Measurements from ENCODE around the gene CRYGA.
A peak's percentile ranks its signal among the peaks of the same experiment; 100 is the strongest.

The CRYGA gene, protein sequence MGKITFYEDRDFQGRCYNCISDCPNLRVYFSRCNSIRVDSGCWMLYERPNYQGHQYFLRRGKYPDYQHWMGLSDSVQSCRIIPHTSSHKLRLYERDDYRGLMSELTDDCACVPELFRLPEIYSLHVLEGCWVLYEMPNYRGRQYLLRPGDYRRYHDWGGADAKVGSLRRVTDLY

DNA sequence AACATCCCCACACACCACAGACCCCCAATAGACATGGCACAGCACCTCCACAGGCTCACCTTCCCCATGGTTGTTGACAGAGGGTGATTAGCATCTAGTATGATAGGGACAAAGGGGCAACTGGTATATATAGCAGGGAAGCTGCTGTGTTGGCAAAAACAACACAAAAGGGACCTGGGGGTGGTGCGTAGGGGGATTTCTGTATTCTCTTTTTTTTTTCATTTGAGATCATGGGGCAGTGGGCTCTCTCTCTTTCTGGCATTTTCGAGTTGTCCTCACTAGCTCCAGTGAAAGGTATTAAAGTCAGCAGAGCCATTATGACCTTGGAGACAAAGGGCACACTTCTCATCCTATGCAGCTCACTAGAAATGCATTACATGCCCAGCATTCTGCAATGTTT, at the start of gene CRYGA:
Gene CRYGA, minus strand, starts transcription at position 101 of the 400 bp plus-strand sequence. Its CDS starts 33 bp downstream, at position 68.
- DNase-seq, result no peak

DNA sequence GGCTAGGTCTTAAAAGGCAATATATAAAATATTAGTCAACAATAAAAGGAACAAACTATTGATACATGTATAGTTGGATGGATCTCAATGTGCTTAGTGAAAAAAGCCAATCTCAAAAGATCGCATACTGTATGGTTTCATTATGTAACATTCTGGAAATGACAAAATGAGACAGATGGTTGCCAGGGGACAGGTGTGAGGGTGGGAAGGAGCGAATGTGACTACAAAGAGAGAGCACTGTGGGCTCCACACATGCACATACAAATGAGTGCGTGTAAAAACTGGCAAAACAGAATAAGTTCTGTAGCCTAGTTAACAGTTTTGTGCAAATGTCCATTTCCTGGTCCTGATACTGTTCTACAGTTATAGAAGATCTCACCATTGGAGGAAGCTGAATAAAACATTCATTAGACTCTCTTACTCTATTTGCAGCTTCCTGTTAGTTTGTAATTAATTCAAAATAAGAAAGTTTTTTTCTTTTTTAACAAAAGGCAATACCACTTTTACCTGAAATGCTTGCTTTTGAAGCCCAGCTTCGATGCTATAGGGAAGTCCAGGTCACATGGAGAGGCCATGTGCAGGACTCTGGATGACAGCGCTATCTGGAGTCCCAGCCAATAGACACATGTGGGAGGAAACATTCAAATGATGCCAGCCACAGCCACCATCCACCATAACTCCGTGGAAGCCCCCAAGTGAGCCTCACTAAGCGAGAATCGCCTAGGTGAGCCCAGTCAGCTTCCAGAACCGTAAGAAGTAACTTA, 47.5 kb upstream of the CRYGA start:
- DNase-seq, result no peak

DNA sequence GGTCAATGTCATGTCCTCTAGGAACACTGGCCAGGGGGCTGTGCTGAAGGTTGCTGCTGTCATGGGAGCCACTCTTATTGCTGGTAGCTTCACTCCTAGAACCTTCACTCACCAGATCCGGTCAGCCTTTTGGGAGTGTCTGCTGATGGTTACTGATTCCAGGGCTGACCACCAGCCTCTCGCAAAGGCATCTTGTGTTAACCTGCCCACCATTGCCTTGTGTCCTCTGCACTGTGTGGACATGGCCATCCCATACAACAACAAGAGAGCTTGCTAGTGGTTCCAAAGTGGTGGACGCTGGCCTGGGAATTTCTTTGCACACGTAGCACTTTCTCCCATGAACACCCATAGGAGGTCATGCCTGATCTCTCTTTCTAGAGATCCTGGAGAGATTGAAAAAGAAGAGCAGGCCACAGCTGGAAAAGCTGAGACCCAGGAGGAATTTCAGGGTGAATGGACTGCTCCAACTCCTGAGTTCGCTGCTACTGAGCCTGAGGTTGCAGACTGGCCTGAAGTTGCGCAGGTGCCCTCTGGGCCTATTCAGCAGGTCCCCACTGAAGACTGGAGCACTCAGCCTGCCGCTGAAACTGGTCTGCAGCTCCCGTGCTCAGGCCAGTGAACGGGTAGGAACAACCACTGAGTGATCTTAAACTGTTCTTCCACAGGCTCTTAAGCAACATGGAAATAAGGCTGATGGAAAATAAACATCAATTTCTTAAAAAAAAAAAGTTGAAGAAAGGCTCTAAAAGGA, 45.1 kb upstream of the CRYGA start:
- DNase-seq, result no peak

DNA sequence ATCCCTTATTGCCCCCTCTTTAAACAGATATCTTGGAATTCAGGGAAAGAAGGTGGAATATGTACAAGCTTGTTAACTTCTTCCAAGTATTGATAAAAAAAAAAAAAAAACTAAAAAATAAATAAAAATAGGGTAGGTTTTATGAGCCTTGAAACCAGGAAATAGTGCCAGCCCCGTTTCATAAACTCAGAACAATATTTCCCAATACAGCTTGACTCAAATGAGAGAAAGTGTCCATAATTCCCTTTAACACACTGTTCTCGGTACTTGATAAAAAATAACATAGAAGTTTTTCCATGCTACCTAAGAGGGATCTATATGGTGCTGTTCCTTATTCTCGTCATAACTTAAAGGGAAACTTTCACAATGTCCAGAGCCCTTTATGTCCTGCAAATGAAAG, 44.4 kb upstream of the CRYGA start:
- no peak for DNase-seq

DNA sequence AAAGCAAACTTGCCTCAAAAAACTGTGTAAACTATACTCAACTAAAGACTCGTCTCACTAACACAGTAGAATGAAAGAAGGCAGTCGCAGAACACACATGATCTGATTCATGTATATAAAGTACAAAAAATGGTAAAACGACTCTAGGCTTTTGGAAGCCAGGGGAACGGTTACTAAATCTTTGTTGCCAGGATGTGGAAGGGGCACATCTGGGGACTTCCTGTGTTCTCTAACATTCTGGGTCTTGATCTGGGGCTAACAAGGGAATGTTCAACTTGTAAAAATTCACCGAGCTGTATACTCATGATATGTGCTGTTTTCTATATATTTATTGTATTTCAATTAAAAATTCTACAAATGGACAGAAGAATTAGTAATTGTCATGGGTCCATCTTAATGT, 40.8 kb upstream of the CRYGA start:
- DNase-seq, result no peak

DNA sequence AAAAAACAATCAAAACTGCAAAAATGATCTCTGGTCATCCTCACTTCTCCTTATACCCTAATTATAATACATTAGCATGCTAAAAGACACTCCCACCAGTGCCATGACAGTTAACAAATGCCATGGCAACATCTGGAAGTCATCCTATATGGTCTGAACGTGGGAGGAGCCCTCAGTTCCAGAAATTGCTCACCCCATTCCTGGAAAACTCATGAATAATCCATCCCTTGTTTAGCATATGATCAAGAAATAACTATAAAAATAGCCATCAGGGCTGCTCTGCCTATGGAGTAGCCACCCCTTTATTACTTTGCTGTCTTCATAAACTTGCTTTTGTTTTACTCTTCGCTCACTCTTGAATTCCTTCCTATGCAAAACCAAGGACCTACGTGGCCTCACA, 32.1 kb upstream of the CRYGA start:
- DNase-seq, result no peak

DNA sequence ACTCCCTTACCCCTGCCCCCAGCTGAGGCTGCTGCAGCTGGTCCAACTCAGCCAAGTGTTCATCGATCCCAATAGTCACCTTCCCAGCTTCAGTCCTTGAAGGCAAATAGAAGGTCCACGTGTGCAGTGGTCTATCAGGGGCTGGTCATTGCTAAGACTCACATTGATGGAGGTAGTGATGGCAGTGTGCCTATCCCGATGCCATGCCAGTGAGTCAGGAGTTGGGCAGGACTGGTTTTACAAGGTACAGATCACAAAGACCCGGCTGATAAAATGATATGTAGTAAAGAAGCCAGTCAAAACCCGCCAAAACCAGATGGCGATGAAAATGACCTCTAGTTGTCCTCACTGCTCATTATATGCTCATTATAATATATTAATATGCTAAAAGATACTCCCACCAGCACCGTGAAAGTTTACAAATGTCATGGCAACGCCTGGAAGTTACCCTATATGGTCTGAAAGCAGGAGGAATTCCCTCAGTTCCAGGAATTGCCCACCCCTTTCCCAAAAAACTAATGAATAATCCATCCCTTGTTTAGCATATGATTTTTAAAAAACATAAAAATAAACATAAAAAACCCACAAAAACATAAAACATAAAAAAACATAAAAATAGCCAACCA, 29.3 kb upstream of the CRYGA start:
- DNase-seq, result no peak

DNA sequence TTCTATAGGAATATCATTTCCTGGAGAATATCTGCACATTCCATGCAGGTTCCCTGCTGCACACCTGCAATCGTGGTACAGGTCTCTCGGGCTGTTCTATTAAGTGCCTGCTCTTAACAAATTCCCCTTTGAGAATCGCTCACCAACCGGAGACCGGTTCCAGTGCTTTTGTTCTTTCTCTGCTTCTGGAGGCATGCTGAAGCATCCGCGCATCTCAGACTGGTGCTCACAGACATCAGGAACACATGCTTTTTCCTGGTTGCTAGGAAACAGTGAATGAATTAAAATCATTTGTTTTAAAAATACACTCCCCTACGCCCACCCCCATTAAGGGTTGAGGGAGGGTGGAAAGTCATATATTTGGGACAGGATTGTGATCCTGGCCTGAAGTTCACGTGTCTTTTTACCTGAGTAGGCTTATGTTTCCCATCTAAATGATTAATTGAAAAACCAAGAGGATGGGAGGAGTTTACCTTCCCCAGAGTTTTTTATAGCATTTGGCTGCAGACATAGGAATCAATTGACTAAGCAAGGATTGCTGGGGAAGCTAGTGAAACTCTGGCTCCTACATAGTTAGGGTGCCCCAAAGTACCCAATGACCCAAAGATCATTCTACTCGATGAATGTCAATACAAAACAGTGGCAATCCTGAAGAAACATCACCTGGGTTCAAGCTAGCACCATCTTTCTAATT, 26.6 kb upstream of the CRYGA start, which contains the start of gene C2orf80:
Gene C2orf80, minus strand, starts transcription at position 221 of the 694 bp plus-strand sequence. CDS start 3,044 bp downstream, outside the sequence.
- no peak for DNase-seq

DNA sequence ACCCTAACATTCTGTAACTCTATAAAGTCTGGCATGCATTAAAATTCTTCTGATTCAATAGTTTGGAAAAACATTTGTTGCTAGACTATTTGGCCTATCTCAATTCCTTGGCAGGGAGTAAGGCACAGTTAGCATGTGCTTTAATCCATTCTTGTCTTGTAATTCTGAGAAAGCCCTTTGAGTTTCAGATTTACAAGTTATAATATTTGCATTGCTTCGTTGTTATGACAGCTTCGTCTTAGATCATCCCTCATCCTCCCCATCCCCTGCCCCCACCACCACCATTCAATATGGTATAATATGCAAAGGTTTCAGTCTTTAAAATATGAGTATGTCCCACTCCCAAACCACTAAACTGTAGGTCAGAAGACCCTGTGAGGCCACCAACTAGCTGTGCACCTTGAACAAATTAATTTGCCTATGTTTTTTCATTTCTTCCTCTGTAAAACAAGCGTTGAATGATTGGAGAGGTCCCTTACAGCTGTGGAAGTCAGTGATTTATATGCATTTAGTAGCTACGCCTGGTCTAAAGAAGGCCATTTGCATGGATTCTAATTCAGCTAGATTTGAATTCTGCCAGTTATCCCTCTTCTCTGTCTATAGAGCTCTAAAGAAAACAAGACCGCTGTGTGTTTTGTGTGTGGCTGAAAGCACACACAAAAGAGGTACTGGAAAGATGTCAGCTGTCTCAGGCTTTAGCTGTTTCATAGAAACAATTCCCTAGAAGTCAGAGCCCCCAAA, 25.9 kb upstream of the CRYGA start:
- no peak for DNase-seq

DNA sequence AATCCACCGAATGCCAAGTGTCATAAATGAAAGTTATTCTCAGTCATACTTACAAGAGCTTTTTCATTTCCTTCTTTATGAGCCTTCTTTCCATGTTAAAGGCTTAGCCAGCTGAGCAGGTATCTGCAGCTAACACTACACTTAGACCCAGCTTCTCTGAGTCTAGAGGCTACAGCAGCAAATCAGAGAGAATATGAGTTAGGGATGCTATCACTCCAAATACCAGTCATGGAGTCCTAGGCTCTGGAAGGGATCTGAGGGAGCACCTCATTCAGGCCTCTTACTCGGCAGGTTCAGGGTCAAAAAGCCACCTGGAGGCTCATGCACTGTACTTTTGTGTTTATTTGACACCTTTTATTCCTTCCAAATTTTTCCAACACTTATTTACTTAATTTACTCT, 23.5 kb upstream of the CRYGA start:
- no peak for DNase-seq

DNA sequence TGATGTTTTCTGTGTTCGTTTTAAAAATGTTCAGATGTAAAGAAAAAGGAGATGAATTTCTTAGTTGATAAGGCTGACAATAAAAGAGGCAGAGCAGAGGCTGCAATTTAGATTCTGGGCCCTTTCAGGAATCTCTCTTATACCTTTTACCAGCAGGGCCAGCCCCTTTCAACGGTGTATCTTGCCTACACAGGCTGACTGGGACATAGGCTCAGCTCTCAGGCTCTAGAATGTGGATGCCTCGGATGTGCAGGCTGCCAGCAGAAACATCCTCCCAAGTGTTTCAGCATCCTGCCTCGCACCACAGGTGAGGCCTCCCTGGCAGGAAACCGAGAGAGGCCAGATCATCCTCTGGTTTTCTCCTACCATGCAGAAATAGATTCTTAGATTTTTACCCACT, 23.1 kb upstream of the CRYGA start:
- DNase-seq, result no peak

DNA sequence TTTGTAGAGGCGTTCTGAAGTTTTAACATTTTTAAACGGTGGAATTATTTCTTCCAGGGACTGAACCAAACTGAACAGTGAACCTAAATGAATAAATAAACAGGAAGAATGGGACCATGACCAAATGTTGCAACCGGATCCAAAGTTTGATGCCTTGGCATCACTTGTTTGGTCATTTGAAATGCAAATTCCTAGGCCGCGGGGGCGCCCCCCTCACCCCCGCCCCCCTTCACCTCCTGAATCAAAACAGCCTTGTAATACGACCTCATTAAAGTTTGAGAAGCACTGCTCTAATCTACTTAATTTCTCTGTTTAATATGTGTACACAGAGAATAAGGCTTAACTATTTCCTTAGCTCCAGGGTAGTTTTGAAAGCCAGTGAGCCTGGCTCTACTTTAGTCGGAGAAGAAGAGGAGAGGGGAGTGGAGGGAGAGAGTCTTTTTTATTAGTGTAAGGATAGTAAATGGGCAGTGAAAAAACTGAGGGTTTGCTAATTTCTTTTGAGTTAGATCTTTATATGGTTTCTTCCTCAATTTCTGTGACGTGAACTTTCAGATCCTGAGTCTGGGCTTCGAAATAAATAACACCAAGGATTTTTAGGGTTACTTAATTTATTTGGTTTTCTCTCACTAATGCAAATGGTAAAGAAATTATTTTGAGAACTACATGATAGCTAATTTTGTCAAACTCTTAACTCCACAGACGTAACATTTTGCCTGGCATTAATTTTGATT, 20.8 kb upstream of the CRYGA start:
- DNase-seq, result no peak

DNA sequence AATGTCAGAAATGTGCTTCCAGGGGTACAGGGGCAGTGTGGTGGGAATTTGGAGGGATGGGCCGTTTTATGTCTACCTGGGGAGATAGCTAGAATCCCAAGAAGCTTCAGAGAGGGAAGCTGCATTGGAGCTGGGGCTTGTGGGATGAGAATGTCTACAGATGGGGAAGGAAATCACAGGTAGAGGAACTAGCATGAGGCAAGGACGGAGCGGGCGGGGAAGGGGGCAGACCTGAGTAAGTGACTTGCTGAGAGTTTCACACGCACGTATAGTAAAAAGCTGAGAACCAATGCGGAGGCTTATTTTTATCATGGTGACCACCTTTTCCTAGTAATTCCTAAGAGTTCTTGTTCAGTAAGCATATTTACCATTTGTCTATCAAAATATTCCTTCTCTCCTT, 20.1 kb upstream of the CRYGA start:
- no peak for DNase-seq

DNA sequence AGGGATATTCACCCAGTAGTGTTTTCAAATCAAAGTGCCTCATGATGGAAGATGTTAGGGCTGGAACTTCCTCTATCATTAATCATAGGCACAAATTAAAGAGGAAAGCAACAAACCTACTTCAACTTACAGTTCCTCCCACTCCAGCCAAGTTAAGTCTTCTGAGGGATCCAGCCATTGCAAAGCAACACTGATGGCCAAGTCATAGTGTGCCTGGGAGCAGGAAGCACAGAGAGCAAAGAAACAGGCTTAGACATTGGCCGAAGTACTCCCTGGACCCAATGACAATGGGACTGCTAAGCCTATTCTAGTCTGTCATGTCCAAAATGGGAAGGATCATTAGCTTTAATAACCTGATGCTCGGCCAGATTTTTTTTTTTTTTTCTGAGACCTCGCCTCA, 19.4 kb upstream of the CRYGA start:
- DNase-seq, result no peak

DNA sequence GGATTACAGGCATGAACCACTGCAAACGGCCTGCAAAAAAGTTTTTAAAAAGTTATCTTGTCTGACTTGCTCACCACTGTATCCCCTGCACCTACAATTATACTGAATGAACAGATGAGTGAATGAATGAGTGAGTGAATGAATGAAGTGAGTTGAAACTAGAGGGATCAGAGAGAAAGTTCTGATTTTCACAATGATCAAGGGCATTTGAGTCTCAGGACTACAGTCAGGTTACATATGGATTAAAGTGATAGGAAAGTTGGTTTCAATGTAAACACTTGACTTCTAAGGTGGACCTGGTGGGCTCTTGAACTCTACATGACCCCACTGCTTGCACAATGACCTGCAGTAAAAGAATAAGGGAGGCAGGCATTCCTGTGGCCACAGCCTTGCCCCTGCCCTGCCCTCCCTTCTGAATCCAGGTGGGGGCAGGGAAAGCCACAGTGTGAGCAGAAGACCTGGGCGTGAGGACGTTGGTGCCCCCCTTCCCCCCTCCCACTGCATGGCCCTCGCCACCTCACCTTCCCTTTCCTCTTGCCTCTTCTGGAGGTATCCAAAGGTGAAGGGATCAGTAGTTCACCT, 15.7 kb upstream of the CRYGA start:
- DNase-seq, result no peak

DNA sequence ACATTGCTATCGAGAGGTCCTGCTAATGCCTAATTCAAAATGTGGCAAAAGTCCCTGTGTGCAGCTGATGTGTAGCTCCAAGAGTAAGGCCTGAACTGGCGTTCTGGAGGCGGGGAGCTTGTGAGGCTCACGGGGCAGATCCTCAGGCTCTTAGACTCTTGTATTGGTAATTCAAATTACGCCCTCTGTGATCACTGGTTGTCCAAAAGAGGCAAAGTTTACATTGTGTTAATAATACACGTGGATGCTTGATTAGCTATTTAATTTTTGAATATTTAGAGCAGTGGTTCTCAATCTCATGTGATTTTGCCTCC, 12.4 kb upstream of the CRYGA start:
- DNase-seq, result no peak

DNA sequence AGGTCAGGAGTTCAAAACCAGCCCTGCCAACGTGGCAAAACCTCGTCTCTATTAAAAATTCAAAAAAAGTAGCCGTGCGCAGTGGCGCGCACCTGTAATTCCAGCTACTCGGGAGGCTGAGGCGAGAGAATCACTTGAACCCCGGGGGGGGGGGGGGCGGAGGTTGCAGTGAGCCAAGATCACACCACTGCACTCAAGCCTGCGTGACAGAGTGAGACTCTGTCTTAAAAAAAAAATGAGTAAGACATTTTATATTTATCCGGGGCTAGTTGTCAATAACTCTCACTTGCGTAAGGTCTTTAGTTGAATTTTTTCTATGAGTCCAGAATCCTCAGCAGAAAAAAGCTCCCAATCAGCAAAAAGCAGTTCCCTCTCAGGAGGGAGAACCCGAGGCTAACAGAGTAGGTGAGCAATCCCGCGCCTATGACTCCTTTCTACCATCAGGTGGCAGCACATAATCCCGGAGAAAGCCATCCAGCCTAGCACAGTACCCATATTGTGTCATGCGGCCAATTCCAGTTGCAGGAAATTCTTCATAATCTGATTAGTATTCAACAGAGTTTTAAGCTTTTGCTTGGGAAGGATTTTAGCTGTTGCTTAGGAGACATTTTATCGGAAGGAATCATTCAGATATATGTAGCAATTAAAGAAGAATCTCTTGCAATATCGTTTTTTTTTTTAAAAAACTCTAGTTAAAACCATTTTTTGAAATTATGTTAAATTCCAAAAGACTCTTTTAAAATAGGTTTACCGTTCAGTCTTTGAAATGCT, 11.9 kb upstream of the CRYGA start:
- peak; percentile 51 to 55 for DNase-seq

DNA sequence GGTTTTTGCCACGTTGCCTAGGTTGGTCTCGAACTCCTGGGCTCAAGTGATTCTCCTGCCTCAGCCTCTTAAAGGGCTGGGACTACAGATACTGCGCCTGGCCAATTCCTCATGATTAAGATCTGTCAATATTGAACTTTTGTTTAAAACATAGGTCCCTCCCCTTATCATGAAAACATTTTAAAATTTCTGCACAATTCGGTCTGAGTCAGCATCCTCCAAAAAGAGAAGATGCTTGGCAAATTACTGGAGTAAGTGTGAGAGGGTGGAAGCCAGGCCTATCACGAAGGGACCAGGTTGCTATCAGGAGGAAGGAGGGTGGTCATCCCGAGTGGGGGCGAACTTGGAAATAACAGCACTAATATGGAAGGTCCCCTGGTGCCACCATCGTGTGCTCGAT, 10.8 kb upstream of the CRYGA start:
- no peak for DNase-seq

DNA sequence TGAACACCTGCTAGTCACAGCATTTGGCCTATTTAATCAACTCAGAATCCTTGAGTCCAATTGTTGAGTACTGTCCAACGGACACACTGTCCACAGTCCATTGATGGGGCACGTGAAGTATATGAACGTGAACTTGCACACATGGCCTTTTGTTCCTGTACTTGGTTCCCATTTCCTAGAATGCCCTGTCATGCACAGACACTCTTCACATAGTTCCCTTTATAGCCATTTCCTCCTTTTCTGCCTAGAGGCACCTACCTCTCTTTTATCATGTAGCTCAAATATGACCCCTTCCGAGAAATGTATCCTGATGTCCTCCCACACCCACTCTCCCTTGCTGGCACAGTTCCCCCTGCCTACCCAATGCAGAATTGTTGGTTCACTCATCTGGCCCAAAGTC, 8.7 kb upstream of the CRYGA start:
- no peak for DNase-seq
